GM06990 (cell line): ENCODE measurements around the gene EVC2.

Experiments
- DNase-seq: peaks from one replicate; pipeline ENCODE4 v3.0.0-alpha.2; 2011; ENCODE audit not compliant: insufficient read length; ENCODE audit errors: extremely low read depth
- H3K27me3 ChIP-seq: replicated peaks from 2 replicates; pipeline ENCODE4 v1.6.0; 2011; ENCODE audit warnings: low read length; ENCODE audit not compliant: control insufficient read depth, insufficient read depth
- H3K36me3 ChIP-seq: 2 replicates; pipeline ENCODE4 v1.5.1; 2011; ENCODE audit warnings: low read length; ENCODE audit not compliant: control insufficient read depth, insufficient read depth
- H3K4me3 ChIP-seq: replicated peaks from 2 replicates; pipeline ENCODE4 v1.5.1; 2011; ENCODE audit warnings: low read depth, mild to moderate bottlenecking, control low read depth, low read length
- TF ChIP-seq, protein P1 (sequence below): IDR thresholded peaks from 2 replicates; pipeline ENCODE4 v1.5.1; 2011; ENCODE audit warnings: low read length, control low read depth, mild to moderate bottlenecking, inconsistent platforms; ENCODE audit not compliant: insufficient read depth, poor library complexity, severe bottlenecking

The EVC2 gene

DNA sequence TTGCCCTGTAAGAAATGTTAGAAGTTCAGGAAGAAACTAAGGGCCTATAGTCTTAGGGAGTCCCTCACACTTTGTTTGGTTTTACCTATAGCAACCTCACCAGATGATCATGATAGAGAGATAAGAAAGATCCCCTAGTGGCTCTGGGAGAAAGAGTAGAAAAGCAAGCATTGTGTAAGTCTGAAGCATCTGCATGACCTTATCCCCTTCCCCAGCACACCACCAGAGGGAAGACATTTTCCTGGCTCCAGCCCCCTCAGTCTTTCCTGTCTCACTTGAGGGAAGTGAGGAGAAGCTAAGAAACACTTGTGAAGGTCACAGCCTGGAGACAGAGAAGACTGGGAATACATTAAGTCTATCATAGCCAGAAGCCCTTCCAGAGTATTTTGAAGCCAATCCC is 154.0 kb downstream of the EVC2 start:
- Histone ChIP-seq H3K27me3 (no peaks in the 10 kb centered on the region), H3K4me3 (no peak overlapping the region), H3K36me3 (no peaks in the 10 kb centered on the region)
- TF ChIP-seq, protein P1, sequence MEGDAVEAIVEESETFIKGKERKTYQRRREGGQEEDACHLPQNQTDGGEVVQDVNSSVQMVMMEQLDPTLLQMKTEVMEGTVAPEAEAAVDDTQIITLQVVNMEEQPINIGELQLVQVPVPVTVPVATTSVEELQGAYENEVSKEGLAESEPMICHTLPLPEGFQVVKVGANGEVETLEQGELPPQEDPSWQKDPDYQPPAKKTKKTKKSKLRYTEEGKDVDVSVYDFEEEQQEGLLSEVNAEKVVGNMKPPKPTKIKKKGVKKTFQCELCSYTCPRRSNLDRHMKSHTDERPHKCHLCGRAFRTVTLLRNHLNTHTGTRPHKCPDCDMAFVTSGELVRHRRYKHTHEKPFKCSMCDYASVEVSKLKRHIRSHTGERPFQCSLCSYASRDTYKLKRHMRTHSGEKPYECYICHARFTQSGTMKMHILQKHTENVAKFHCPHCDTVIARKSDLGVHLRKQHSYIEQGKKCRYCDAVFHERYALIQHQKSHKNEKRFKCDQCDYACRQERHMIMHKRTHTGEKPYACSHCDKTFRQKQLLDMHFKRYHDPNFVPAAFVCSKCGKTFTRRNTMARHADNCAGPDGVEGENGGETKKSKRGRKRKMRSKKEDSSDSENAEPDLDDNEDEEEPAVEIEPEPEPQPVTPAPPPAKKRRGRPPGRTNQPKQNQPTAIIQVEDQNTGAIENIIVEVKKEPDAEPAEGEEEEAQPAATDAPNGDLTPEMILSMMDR = no peak
- no peak for DNase-seq

- H3K4me3 ChIP-seq = no peak overlapping the region
- TF ChIP-seq, protein P1 = no peak
- H3K27me3 ChIP-seq = no peaks in the 10 kb centered on the region
- H3K36me3 ChIP-seq = no peaks in the 10 kb centered on the region
- DNase-seq = no peak
Observed at GRCh38 chr4:5553801-5554200, 154.6 kb downstream of the EVC2 start.

GRCh38 chr4:5552451-5552850 is 155.9 kb downstream of the EVC2 start:
- no peaks in the 10 kb centered on the region for H3K27me3 ChIP-seq
- TF ChIP-seq, protein P1 = no peak
- no peak for DNase-seq
- no peak overlapping the region for H3K4me3 ChIP-seq
- no peaks in the 10 kb centered on the region for H3K36me3 ChIP-seq

- DNase-seq = no peak
- Histone ChIP-seq H3K27me3 (no peaks in the 10 kb centered on the region), H3K4me3 (no peak overlapping the region), H3K36me3 (no peaks in the 10 kb centered on the region)
- TF ChIP-seq, protein P1 = no peak
Observed at GRCh38 chr4:5547651-5548249, 160.6 kb downstream of the EVC2 start.

- Histone ChIP-seq H3K4me3 (no peak overlapping the region), H3K27me3 (no peaks in the 10 kb centered on the region), H3K36me3 (no peaks in the 10 kb centered on the region)
- no peak for DNase-seq
- TF ChIP-seq, protein P1 = no peak
Observed at GRCh38 chr4:5545271-5545670, 163.1 kb downstream of the EVC2 start.

DNA sequence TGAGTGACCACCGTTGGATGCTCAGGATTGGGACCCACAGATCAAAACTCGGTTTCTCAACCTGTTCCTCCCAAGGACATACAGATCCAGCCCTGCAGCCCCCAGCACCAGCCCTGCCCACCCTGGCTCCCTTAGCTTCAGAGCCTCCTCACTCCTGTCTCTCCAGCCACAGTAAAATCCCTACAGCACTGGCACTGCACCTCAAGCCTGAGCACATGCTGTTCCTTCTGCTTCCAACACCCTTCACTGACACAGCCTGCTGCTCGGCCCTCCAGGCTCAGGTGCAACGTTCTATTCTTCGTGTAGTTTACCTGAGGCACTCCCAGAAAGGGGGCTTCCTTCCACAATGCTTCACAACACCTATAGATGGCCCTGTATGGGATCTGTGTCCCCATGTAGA is 163.6 kb downstream of the EVC2 start:
- TF ChIP-seq, protein P1 = no peak
- no peak for DNase-seq
- no peaks in the 10 kb centered on the region for H3K27me3 ChIP-seq
- no peak overlapping the region for H3K4me3 ChIP-seq
- H3K36me3 ChIP-seq = no peaks in the 10 kb centered on the region
